Measurements from ENCODE around the gene FAM193A. TPM values are rescaled to one million over a fixed set of nuclear protein-coding genes. Genes with fewer than 3 reads are reported as not detected.
A peak's percentile ranks its signal among the peaks of the same experiment; 100 is the strongest.

The FAM193A gene
- total RNA-seq, 1 donor from 2014 or later: 28.8 TPM

- Mint-ChIP-seq H3K36me3 (ENCODE audit: low read depth, unreplicated experiment) (peaks cover 27% of the 10 kb centered on the region), H3K9me3 (ENCODE audit: unreplicated experiment) (no peaks in the 10 kb centered on the region), H3K27me3 (ENCODE audit: low read depth, unreplicated experiment) (no peaks in the 10 kb centered on the region), H3K27ac (ENCODE audit: unreplicated experiment) (no peak overlapping the region), H3K4me1 (ENCODE audit: low read depth, unreplicated experiment) (peaks cover 9% of the 10 kb centered on the region), H3K4me3 (ENCODE audit: unreplicated experiment) (no peak overlapping the region)
- no peaks in the 10 kb centered on the region for H3K27me3 ChIP-seq (ENCODE audit: insufficient read depth, low read length)
- H3K4me1 ChIP-seq (ENCODE audit: insufficient read depth, low read length): no peaks in the 10 kb centered on the region
- no peak overlapping the region for H2AFZ ChIP-seq (ENCODE audit: low read depth, low read length)
- H3K36me3 ChIP-seq (ENCODE audit: insufficient read depth, low read length): peaks cover 45% of the 10 kb centered on the region
- TF ChIP-seq EZH2 (IDR thresholded peaks at IDR 0.05; ENCODE audit: insufficient read depth, low read length): no peak
- TF ChIP-seq, protein P1, sequence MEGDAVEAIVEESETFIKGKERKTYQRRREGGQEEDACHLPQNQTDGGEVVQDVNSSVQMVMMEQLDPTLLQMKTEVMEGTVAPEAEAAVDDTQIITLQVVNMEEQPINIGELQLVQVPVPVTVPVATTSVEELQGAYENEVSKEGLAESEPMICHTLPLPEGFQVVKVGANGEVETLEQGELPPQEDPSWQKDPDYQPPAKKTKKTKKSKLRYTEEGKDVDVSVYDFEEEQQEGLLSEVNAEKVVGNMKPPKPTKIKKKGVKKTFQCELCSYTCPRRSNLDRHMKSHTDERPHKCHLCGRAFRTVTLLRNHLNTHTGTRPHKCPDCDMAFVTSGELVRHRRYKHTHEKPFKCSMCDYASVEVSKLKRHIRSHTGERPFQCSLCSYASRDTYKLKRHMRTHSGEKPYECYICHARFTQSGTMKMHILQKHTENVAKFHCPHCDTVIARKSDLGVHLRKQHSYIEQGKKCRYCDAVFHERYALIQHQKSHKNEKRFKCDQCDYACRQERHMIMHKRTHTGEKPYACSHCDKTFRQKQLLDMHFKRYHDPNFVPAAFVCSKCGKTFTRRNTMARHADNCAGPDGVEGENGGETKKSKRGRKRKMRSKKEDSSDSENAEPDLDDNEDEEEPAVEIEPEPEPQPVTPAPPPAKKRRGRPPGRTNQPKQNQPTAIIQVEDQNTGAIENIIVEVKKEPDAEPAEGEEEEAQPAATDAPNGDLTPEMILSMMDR (IDR thresholded peaks at IDR 0.05; ENCODE audit: insufficient read depth, low read depth, low read length): no peak
- no peak overlapping the region for H3K27ac ChIP-seq (ENCODE audit: low read depth, low read length)
- DNase-seq (ENCODE audit: low read depth): no peak
- no peak overlapping the region for H3K4me2 ChIP-seq (ENCODE audit: low read length)
- no peak overlapping the region for H3K9ac ChIP-seq (ENCODE audit: low read length)
- H4K20me1 ChIP-seq (ENCODE audit: insufficient read depth, low read length): peaks cover 75% of the 10 kb centered on the region
- no peaks in the 10 kb centered on the region for H3K9me3 ChIP-seq (ENCODE audit: insufficient read depth, low read depth, low read length)
- no peak overlapping the region for H3K4me3 ChIP-seq (ENCODE audit: insufficient read depth, low read depth, low read length)
- peaks cover 66% of the 10 kb centered on the region for H3K79me2 ChIP-seq (ENCODE audit: insufficient read depth, low read length)
- no peak for FAIRE-seq
Measured at GRCh38 chr4:2497931-2498330, 38.5 kb upstream of the FAM193A start.

- no peaks in the 10 kb centered on the region for H3K4me1 ChIP-seq (ENCODE audit: insufficient read depth, low read length)
- peak overlapping the region; percentile 20 for H3K27ac Mint-ChIP-seq (ENCODE audit: unreplicated experiment)
- H3K27ac ChIP-seq (ENCODE audit: low read depth, low read length): no peak overlapping the region
- H3K79me2 ChIP-seq (ENCODE audit: insufficient read depth, low read length): peaks cover 61% of the 10 kb centered on the region
- no peak for TF ChIP-seq EZH2 (IDR thresholded peaks at IDR 0.05; ENCODE audit: insufficient read depth, low read length)
- TF ChIP-seq, protein P1 (IDR thresholded peaks at IDR 0.05; ENCODE audit: insufficient read depth, low read depth, low read length): no peak
- no peaks in the 10 kb centered on the region for H3K9me3 ChIP-seq (ENCODE audit: insufficient read depth, low read depth, low read length)
- peaks cover 6% of the 10 kb centered on the region for H3K4me1 Mint-ChIP-seq (ENCODE audit: low read depth, unreplicated experiment)
- no peak overlapping the region for H3K4me3 ChIP-seq (ENCODE audit: insufficient read depth, low read depth, low read length)
- DNase-seq (ENCODE audit: low read depth): no peak
- H3K9ac ChIP-seq (ENCODE audit: low read length): no peak overlapping the region
- no peaks in the 10 kb centered on the region for H3K27me3 Mint-ChIP-seq (ENCODE audit: low read depth, unreplicated experiment)
- H2AFZ ChIP-seq (ENCODE audit: low read depth, low read length): no peak overlapping the region
- peaks cover 26% of the 10 kb centered on the region for H3K36me3 Mint-ChIP-seq (ENCODE audit: low read depth, unreplicated experiment)
- H3K27me3 ChIP-seq (ENCODE audit: insufficient read depth, low read length): no peaks in the 10 kb centered on the region
- peaks cover 71% of the 10 kb centered on the region for H4K20me1 ChIP-seq (ENCODE audit: insufficient read depth, low read length)
- no peak overlapping the region for H3K4me3 Mint-ChIP-seq (ENCODE audit: unreplicated experiment)
- H3K36me3 ChIP-seq (ENCODE audit: insufficient read depth, low read length): peaks cover 39% of the 10 kb centered on the region
- no peak overlapping the region for H3K4me2 ChIP-seq (ENCODE audit: low read length)
- FAIRE-seq: no peak
- H3K9me3 Mint-ChIP-seq (ENCODE audit: unreplicated experiment): no peaks in the 10 kb centered on the region
Measured at GRCh38 chr4:2500547-2500946, 35.9 kb upstream of the FAM193A start.

DNA sequence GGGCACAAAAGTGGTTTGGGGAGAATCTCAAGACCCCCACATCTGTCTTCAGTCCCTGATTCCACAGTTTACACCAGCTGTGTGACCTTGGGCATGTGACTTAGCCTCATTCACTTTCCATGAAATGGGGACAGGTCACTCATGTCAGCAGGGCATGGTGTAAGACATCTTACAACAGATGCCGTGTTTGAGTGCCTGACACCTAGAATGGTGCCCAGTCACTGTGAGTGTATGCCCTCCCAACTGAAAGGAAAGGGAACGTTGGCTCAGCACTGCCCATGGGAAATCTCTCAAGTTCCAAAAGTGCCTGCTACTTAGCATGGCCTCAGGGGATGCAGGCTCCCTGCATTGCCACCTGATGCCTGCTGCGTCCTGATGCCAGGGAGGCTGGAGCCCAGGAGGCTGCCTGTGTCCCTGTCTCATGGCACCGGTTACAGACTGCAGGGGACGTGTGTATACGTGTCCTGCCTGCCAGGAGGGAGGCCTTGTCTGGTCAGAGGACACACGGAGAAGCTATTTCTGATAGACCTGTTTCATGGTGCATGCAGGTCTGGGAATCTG is 35.3 kb upstream of the FAM193A start:
- no peak overlapping the region for H3K4me3 ChIP-seq (ENCODE audit: insufficient read depth, low read depth, low read length)
- no peak overlapping the region for H3K9ac ChIP-seq (ENCODE audit: low read length)
- TF ChIP-seq EZH2 (IDR thresholded peaks at IDR 0.05; ENCODE audit: insufficient read depth, low read length): no peak
- TF ChIP-seq, protein P1 (IDR thresholded peaks at IDR 0.05; ENCODE audit: insufficient read depth, low read depth, low read length): no peak
- no peaks in the 10 kb centered on the region for H3K4me1 ChIP-seq (ENCODE audit: insufficient read depth, low read length)
- H3K4me1 Mint-ChIP-seq (ENCODE audit: low read depth, unreplicated experiment): peaks cover 6% of the 10 kb centered on the region
- no peak for DNase-seq (ENCODE audit: low read depth)
- H3K36me3 Mint-ChIP-seq (ENCODE audit: low read depth, unreplicated experiment): peaks cover 26% of the 10 kb centered on the region
- peaks cover 62% of the 10 kb centered on the region for H3K79me2 ChIP-seq (ENCODE audit: insufficient read depth, low read length)
- H3K27ac ChIP-seq (ENCODE audit: low read depth, low read length): no peak overlapping the region
- no peak overlapping the region for H3K4me3 Mint-ChIP-seq (ENCODE audit: unreplicated experiment)
- no peak overlapping the region for H3K4me2 ChIP-seq (ENCODE audit: low read length)
- H2AFZ ChIP-seq (ENCODE audit: low read depth, low read length): no peak overlapping the region
- no peak for FAIRE-seq
- no peaks in the 10 kb centered on the region for H3K27me3 ChIP-seq (ENCODE audit: insufficient read depth, low read length)
- H3K9me3 Mint-ChIP-seq (ENCODE audit: unreplicated experiment): no peaks in the 10 kb centered on the region
- H3K27ac Mint-ChIP-seq (ENCODE audit: unreplicated experiment): no peak overlapping the region
- peaks cover 72% of the 10 kb centered on the region for H4K20me1 ChIP-seq (ENCODE audit: insufficient read depth, low read length)
- no peaks in the 10 kb centered on the region for H3K27me3 Mint-ChIP-seq (ENCODE audit: low read depth, unreplicated experiment)
- no peaks in the 10 kb centered on the region for H3K9me3 ChIP-seq (ENCODE audit: insufficient read depth, low read depth, low read length)
- H3K36me3 ChIP-seq (ENCODE audit: insufficient read depth, low read length): peaks cover 39% of the 10 kb centered on the region
